ENCODE results near the gene RGS12. TPM values are rescaled to one million over a fixed set of nuclear protein-coding genes. Genes with fewer than 3 reads are reported as not detected.

The RGS12 gene
- total and polyA plus RNA-seq, 2 of the 8 experiments (the other 6 are each of a cell fraction or from before 2014, with no cell fraction given), result 6.0 to 16.4 TPM

DNA sequence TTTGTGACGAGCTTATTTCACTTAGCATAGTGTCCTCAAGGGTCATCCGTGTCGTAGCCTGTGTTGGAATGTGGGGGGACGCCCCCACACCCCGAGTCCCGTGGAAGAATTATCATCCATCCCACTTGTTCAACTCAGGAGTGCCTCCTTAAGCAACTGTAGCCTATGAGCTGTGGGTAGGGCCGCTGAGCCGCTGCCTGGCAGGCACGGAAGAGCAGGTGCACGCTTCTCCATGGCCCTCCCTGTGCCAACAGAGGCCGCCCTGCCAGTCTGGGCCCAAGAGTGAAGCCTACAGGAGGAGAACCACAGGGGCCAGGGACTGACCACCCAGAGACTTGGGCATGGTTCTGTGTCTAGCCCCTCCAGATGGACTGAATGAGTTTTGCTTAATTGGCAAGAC, 2.3 kb upstream of the RGS12 start:
- 90% methylated on average over 11 of the region's 11 CpGs; no CpG with 5 or more reads in 1 of the 2 experiments for WGBS, 2 experiments (ENCODE audit: extremely low coverage in 1 of 2, insufficient coverage in 1 of 2, insufficient read length in 1 of 2, insufficient replicate concordance in 2 of 2, low coverage in 1 of 2, low lambda C conversion rate in 2 of 2, missing lambda C conversion rate in 1 of 2)
- ChIA-PET CTCF (ENCODE audit: partially characterized antibody) (interaction anchor here (1.0 to 5.1 kb wide), 4 partner anchors 22 to 128 kb away, joined by 3 to 31 read pairs (median 6); no protein-coding TSS in a partner anchor), POLR2A (ENCODE audit: partially characterized antibody) (interaction anchor here (0.7 to 1.4 kb wide), 2 partner anchors 20 to 88 kb away, joined by 3 to 4 read pairs; no protein-coding TSS in a partner anchor)
- Histone ChIP-seq H2BK5ac (ENCODE audit: low read depth, low read length) (no peak overlapping the region), H4K91ac (replicated peaks; ENCODE audit: insufficient read length, low read length) (no peak overlapping the region), H2AFZ (ENCODE audit: low read length) (no peak overlapping the region), H3K27ac (ENCODE audit: low read depth, low read length) (no peak overlapping the region), H3K23ac (ENCODE audit: insufficient read length) (no peak overlapping the region), H2BK12ac (ENCODE audit: low read depth, low read length) (no peak overlapping the region), H3K4me1 (replicated peaks in 1 of 4; ENCODE audit: control insufficient read depth in 3 of 4, insufficient read depth in 4 of 4, low read length in 3 of 4) (peaks cover 0 to 23% (median 11%) of the 10 kb centered on the region in 4 experiments; a peak in 5 of 7 replicates), H2AK5ac (ENCODE audit: low read depth, low read length) (no peak overlapping the region), H4K5ac (ENCODE audit: insufficient read length, low read depth, low read length) (no peak overlapping the region), H3K56ac (replicated peaks; ENCODE audit: insufficient read length, low read depth, low read length) (no peak overlapping the region), H3K36me3 (ENCODE audit: control insufficient read depth in 2 of 4, insufficient read depth in 4 of 4, low read length in 3 of 4) (no peaks in the 10 kb centered on the region), H4K20me1 (replicated peaks in 1 of 2; ENCODE audit: control insufficient read depth in 1 of 2, insufficient read depth in 2 of 2, low read length in 2 of 2) (peaks cover 2 to 6% of the 10 kb centered on the region in 2 experiments), H3K4me2 (ENCODE audit: insufficient read depth in 1 of 2, low read depth in 2 of 2, low read length in 2 of 2) (no peak overlapping the region), H3K18ac (ENCODE audit: extremely low read depth, low read length) (no peak overlapping the region), H3K4me3 (ENCODE audit: extremely low read depth in 1 of 4, insufficient read depth in 2 of 4, low read depth in 3 of 4, low read length in 4 of 4) (no peak overlapping the region), H2BK120ac (replicated peaks; ENCODE audit: low read depth, low read length) (no peak overlapping the region), H3K79me1 (ENCODE audit: low read depth, low read length) (no peaks in the 10 kb centered on the region), H2BK15ac (ENCODE audit: low read length) (no peak overlapping the region), H3K4ac (replicated peaks; ENCODE audit: insufficient read length, low read depth, low read length) (no peak overlapping the region), H3K79me2 (ENCODE audit: control insufficient read depth in 1 of 2, insufficient read depth in 2 of 2, low read length in 2 of 2) (no peaks in the 10 kb centered on the region; a peak in 2 of 4 replicates), H2BK20ac (ENCODE audit: low read length) (no peak overlapping the region), H3K9ac (replicated peaks in 1 of 4; ENCODE audit: extremely low read depth in 1 of 4, low read depth in 3 of 4, low read length in 3 of 4) (no peak overlapping the region), H3K14ac (ENCODE audit: insufficient read length) (no peak overlapping the region), H4K8ac (ENCODE audit: extremely low read depth, insufficient read depth, low read length) (no peak overlapping the region), H3K9me3 (ENCODE audit: insufficient read depth in 2 of 2, low read depth in 1 of 2, low read length in 1 of 2) (no peaks in the 10 kb centered on the region), H3K27me3 (replicated peaks in 1 of 4; ENCODE audit: control insufficient read depth in 3 of 4, extremely low read depth in 1 of 4, insufficient read depth in 3 of 4, low read length in 3 of 4) (peaks cover 0 to 12% (median 1%) of the 10 kb centered on the region in 4 experiments; a peak in 3 of 7 replicates), H3K23me2 (ENCODE audit: low read depth, low read length) (peaks cover 15% of the 10 kb centered on the region; the same call in 1 of the 2 replicates)
- DNase-seq (ENCODE audit: low read depth in 1 of 2, low spot score in 2 of 2) (no peak), FAIRE-seq (no peak)
- TF ChIP-seq, protein P1, sequence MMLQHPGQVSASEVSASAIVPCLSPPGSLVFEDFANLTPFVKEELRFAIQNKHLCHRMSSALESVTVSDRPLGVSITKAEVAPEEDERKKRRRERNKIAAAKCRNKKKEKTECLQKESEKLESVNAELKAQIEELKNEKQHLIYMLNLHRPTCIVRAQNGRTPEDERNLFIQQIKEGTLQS (IDR thresholded peaks at IDR 0.05; ENCODE audit: insufficient read depth, low read depth, low read length), result no peak
- no peak for TF ChIP-seq EZH2 (IDR thresholded peaks at IDR 0.05; ENCODE audit: low read depth, low read length, severe bottlenecking)

Measured in H1 (cell line).